ENCODE results near the gene HRH3.

DNA sequence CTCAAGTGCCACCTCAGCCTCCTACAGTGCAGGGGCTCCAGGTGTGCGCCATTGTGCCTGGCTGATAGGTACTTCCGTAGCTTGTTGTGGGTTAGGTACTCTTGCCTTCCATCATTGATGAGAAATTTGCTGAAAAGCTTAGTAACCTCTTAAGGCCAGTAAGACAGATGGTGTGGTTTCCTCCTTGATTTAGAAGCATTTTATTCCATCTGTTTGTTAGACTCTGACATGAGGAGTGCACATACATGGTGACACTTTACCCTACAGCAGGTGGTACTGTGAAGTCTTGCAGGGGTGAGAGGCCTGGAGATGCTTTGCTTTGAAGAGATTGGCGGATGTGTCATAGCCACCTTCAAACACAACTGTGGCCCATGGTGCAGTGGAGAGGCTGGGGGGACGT, 52.0 kb downstream of the HRH3 start:
- TF ChIP-seq, protein P1, sequence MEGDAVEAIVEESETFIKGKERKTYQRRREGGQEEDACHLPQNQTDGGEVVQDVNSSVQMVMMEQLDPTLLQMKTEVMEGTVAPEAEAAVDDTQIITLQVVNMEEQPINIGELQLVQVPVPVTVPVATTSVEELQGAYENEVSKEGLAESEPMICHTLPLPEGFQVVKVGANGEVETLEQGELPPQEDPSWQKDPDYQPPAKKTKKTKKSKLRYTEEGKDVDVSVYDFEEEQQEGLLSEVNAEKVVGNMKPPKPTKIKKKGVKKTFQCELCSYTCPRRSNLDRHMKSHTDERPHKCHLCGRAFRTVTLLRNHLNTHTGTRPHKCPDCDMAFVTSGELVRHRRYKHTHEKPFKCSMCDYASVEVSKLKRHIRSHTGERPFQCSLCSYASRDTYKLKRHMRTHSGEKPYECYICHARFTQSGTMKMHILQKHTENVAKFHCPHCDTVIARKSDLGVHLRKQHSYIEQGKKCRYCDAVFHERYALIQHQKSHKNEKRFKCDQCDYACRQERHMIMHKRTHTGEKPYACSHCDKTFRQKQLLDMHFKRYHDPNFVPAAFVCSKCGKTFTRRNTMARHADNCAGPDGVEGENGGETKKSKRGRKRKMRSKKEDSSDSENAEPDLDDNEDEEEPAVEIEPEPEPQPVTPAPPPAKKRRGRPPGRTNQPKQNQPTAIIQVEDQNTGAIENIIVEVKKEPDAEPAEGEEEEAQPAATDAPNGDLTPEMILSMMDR (IDR thresholded peaks at IDR 0.05) = no peak
- TF ChIP-seq POLR2A (IDR thresholded peaks at IDR 0.05) = no peak
